Measurements from ENCODE around the gene DST. TPM values are rescaled to one million over a fixed set of nuclear protein-coding genes. Genes with fewer than 3 reads are reported as not detected.

Gene DST
- total and polyA plus RNA-seq, 2 of the 4 experiments (the other 2 are of a cell fraction), result 97.7 to 452 TPM

DNA sequence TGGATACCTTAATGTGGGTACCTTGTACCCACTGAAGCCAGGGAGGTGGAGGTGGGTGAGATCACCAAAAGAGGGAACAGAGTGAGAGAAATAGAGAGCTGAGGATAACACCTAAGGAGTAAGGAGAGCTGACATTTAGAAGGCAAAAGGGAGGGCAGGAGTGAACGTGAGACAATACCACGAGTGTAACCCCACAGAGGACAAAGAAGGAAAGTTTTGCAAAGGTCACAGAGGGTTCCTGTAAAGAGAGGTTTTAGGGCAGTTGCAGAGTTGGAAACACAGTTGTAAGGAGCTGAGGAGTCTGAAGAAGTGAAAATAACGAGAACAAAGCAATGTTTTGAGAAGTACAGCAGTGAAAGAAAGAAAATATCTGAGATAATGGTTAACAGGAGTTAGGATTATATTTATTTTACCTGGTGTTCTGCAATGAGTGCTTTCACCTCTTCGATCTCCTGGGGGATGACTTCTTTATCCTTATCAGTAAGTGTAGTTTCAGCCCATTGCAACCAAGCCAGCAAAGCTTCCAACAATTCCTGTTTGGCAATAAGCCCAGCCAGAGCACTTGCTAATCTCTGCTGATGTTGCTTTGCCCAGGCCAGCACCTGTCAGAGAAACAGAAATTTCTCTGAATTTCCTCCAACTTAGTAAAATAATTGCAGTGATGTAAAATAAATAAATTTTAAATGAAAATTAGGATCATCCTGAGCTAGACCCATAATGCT, 166.8 kb downstream of the DST start:
- H3K36me3 ChIP-seq (ENCODE audit: control insufficient read depth, insufficient read depth, low read length), result peaks cover 65% of the 10 kb centered on the region
- H2BK120ac ChIP-seq (ENCODE audit: low read depth, low read length), result no peak overlapping the region
- POLR2A ChIA-PET (ENCODE audit: unreplicated experiment), result no interaction called here
- dilution Hi-C loops (cut with HindIII; ENCODE audit: low sequenced_read_pairs, unreplicated experiment), result no loop called here
- no peak overlapping the region for H3K9ac ChIP-seq (ENCODE audit: low read depth, low read length)
- no peak overlapping the region for H2AFZ ChIP-seq (replicated peaks; ENCODE audit: low read length, poor library complexity)
- peaks cover 3% of the 10 kb centered on the region for H3K9me1 ChIP-seq (ENCODE audit: insufficient read depth, low read length)
- no peak overlapping the region for H4K8ac ChIP-seq (ENCODE audit: low read depth in 2 of 2, low read length in 2 of 2)
- peak; percentile 71 for DNase-seq
- H3K27ac ChIP-seq (ENCODE audit: insufficient read depth, low read length), result no peak overlapping the region
- H2AK5ac ChIP-seq (ENCODE audit: low read depth, low read length), result no peak overlapping the region
- H2BK20ac ChIP-seq (ENCODE audit: low read depth, low read length), result no peak overlapping the region
- WGBS, 2 experiments (ENCODE audit: extremely low coverage in 2 of 2, insufficient read length in 1 of 2), result 79% methylated on average over 2 of the region's 4 CpGs; no CpG with 5 or more reads in 1 of the 2 experiments
- 0 out of 2 replicates have a peak, but pooled peaks cover 2% of the 10 kb centered on the region for H3K4me1 ChIP-seq (ENCODE audit: control insufficient read depth, insufficient read depth, low read length)
- H3K9me3 ChIP-seq (ENCODE audit: control insufficient read depth, insufficient read depth, low read length), result peaks cover 2% of the 10 kb centered on the region; the same call in 1 of the 2 replicates
- H2BK15ac ChIP-seq (ENCODE audit: low read depth, low read length), result no peak overlapping the region
- peaks cover 22 to 42% of the 10 kb centered on the region in 2 experiments for H3K79me1 ChIP-seq (ENCODE audit: low read depth in 1 of 2, low read length in 2 of 2)
- BruUV-seq (replicated peaks), result no TSS peak
- CTCF ChIA-PET, result no interaction called here
- in situ Hi-C loops (cut with MboI; ENCODE audit: low sequenced_read_pairs), result no loop called here
- H3K18ac ChIP-seq (ENCODE audit: low read depth, low read length), result no peak overlapping the region
- H2AK9ac ChIP-seq (replicated peaks; ENCODE audit: low read depth, low read length, poor library complexity), result no peak overlapping the region
- ATAC-seq (ENCODE audit: low read depth), result peak; percentile 57
- no peak overlapping the region for H3K23ac ChIP-seq (ENCODE audit: low read depth, low read length)
- TF ChIP-seq CEBPB (IDR thresholded peaks at IDR 0.05; ENCODE audit: low read depth, low read length) (no peak), MAFK (IDR thresholded peaks at IDR 0.05; ENCODE audit: low read depth, low read length) (no peak), CHD1 (IDR thresholded peaks at IDR 0.05; ENCODE audit: low read depth, low read length) (no peak), NFE2L2 (IDR thresholded peaks at IDR 0.05; ENCODE audit: low read depth, low read length) (no peak), MXI1 (IDR thresholded peaks at IDR 0.05; ENCODE audit: borderline replicate concordance, low read depth, low read length) (no peak), POLR2A (IDR thresholded peaks at IDR 0.05; ENCODE audit: low read depth, low read length) (no peak), FOS (IDR thresholded peaks at IDR 0.05; ENCODE audit: low read depth, low read length) (no peak)
- TF ChIP-seq, protein P1, sequence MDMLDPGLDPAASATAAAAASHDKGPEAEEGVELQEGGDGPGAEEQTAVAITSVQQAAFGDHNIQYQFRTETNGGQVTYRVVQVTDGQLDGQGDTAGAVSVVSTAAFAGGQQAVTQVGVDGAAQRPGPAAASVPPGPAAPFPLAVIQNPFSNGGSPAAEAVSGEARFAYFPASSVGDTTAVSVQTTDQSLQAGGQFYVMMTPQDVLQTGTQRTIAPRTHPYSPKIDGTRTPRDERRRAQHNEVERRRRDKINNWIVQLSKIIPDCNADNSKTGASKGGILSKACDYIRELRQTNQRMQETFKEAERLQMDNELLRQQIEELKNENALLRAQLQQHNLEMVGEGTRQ (IDR thresholded peaks at IDR 0.05; ENCODE audit: low read depth, low read length), result no peak
- H3K27me3 ChIP-seq (ENCODE audit: control insufficient read depth, insufficient read depth, low read length), result no peaks in the 10 kb centered on the region
- H3K4me3 ChIP-seq (ENCODE audit: insufficient read depth, low read depth, low read length), result no peak overlapping the region
- no peak overlapping the region for H3K4ac ChIP-seq (ENCODE audit: low read depth, low read length)
- H4K5ac ChIP-seq (ENCODE audit: low read depth, low read length), result no peak overlapping the region
- no peaks in the 10 kb centered on the region for H4K20me1 ChIP-seq (ENCODE audit: insufficient read depth, low read length)
- no peak overlapping the region for H4K91ac ChIP-seq (ENCODE audit: insufficient read depth, low read depth, low read length)
- no peak overlapping the region for H3K14ac ChIP-seq (replicated peaks; ENCODE audit: low read depth, low read length)
- no peak overlapping the region for H3K4me2 ChIP-seq (ENCODE audit: low read depth, low read length)
- no peak overlapping the region for H3K56ac ChIP-seq (ENCODE audit: extremely low read depth, insufficient read depth, low read length)
- no peak overlapping the region for H2BK5ac ChIP-seq (ENCODE audit: low read depth, low read length, poor library complexity, severe bottlenecking)
- intact Hi-C loops (cut with micrococcal nuclease), result no loop called here
